GM21526 (cell line): ENCODE results near the gene RBM17.
"Not testable (repeated sequence)": the region's sequence is repeated elsewhere in the genome, so short reads cannot be mapped to it uniquely, and the experiment has no call there.

ENCODE experiments used
- ATAC-seq: cut with Tn5 transposase; IDR thresholded peaks from one replicate; pipeline ENCODE4 v1.9.1; 2021; ENCODE audit warnings: moderate library complexity; ENCODE audit not compliant: unreplicated experiment, low FRiP score

RBM17 gene

GRCh38 chr10:6108631-6109443 lies 20.0 kb downstream of the RBM17 start:
- no peak for ATAC-seq

DNA sequence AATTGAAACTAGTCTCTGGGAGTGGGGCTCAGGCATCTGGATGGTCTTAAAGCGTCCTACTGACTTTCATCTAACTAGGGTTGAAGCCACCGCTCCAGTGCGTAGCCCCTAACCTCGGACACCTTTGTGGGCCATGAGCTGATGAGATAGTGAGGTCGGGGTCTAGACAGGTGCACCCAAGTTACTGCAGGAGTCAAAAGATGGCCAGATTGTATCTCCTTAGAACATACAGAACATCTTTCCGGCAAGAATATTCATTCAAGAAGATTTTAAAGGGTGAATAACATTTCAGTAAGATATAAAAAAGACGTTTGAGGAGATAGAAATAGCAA lies 20.6 kb downstream of the RBM17 start:
- ATAC-seq, result no peak

DNA sequence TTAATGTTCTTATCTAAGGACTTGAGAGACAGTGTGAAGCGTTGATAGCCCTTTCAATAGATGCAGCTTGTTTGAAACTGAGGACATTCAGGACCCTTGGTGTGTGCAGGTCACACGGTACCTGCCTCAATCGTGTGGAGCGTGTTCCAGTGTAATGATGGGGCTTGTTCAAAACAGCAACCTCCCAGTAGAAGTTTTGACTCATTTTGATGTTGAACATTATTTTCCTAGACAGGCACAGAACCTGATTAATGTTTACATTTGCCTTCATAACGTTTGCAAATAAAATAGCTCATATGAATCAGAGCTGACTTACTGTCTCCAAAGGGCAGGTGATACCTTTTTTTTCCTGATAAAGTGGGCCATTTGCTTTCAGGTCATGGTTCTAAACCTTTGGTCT lies 21.3 kb downstream of the RBM17 start:
- no peak for ATAC-seq

DNA sequence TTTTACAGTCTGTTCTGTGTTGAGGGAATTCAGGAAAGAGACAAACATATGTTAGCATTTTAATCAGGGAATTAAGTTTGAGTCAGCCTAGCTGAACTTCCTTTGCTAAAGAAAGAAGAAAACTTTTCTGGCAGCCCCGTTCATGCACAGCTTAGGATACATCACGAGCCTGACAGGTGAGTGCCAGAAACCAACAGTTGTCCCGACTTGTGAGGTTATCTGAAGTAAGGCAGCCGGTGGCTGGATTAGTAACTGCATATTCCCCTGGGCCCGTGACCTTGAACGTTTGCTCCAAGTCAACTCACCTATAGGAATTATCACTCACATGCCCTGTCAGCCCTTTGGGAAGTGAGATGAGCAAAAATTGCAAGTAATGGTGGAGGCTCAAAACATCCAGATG lies 24.1 kb downstream of the RBM17 start:
- ATAC-seq, result no peak

- no peak for ATAC-seq
These were observed 25.5 kb downstream of the RBM17 start for GRCh38 chr10:6114299-6114698.

GRCh38 chr10:6114805-6115341 lies 26.0 kb downstream of the RBM17 start:
- no peak for ATAC-seq

- ATAC-seq, result no peak
These were observed 26.6 kb downstream of the RBM17 start for GRCh38 chr10:6115411-6115810.

DNA sequence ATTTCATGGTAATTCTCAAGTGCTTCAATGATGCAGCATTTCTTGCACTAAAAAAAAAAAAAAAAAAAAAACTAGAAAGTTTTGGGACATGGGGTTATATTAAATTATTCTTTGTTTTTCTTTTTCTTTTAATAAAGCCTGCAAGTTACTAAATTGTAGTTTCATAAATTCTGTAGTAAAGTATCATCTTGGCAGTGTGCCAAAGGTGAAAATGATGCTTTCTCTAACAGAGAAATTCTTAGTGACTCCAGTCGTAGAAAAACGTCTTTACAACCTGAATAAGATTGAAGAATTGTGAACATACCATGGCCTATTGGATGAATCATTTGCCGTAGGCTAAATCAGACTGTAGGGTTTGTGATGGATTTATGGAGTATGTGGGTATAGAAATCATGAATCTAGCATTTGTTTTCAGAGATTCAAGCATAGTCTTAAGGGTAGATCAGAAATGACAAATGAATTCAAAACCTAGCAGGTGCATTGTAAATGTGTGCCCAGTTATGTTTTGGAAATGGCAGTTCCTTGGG lies 27.1 kb downstream of the RBM17 start:
- ATAC-seq, result no peak

- ATAC-seq, result no peak
These were observed 28.0 kb downstream of the RBM17 start for GRCh38 chr10:6116806-6117205.

DNA sequence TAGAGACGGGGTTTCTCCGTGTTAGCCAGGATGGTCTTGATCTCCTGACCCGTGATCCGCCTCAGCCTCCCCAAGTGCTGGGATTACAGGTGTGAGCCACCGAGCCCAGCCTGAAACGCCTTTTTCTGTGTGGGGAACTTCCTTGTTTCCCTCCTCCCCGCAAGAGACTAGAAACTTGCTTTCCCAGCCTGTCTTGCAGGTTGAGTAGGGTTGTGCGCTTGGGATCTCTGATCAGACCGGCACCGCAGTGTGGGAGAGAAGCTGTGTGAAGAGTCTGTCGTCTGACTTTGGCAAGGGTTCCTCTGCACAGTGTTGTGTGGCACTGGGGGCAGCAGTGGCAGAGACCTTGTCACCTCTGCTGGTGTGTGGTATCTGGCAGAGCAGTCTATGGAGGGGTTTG lies 28.9 kb downstream of the RBM17 start:
- no peak for ATAC-seq

DNA sequence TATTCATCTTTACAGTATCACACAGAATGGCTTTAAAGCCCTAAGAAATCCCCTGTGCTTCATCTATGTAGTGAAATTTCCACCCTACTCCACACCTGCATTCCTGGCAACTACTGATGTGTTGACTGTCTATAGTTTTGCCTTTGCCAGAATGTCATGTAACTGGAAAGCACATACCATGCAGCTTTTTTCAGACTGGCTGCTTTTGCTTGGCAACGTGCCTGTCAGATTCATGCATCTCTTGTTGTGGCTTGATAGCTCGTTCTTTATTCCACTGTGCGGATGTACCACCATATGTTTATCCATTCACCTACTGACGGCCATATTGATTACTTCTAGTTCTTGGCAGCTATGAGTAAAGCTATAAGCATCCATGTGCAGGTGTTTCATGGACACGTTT lies 30.6 kb downstream of the RBM17 start:
- no peak for ATAC-seq

- no peak for ATAC-seq
These were observed 31.1 kb downstream of the RBM17 start for GRCh38 chr10:6119962-6120361.

GRCh38 chr10:6120691-6121090 lies 31.9 kb downstream of the RBM17 start:
- no peak for ATAC-seq

GRCh38 chr10:6121146-6121545 lies 32.3 kb downstream of the RBM17 start:
- no peak for ATAC-seq

DNA sequence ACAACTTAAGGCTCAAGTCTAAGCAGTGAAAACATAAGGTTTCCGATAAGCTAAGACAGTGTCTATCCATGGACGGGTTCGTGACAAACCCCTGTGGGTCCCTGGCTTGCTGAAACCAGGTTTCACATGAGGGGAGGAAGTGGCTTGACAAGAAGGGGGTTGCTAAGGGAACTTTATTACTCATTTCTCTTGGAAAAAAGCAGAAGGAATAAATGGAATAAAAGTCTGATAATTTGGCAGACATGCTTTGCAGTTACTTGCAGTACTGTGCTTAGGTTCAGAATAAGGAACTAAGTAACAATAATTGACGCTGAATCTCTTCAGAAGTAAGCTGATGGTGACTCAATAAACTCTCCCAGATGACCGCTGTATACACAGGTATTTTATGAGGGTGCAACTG lies 34.7 kb downstream of the RBM17 start:
- ATAC-seq, result no peak

- ATAC-seq, result no peak
These were observed 35.8 kb downstream of the RBM17 start for GRCh38 chr10:6124666-6125065.

DNA sequence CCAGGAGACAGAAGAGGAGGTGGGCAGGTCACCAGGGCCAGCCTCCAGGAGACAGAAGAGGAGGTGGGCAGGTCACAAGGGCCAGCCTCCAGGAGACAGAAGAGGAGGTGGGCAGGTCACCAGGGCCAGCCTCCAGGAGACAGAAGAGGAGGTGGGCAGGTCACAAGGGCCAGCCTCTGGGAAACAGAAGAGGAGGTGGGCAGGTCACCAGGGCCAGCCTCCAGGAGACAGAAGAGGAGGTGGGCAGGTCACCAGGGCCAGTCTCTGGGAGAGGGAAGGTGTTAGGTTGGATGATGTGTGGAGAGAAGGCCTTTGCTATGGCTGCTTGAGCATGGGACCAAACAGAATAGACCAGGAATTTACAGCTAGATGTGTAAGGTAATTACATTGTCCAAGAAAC lies 38.6 kb downstream of the RBM17 start:
- not testable (repeated sequence) for ATAC-seq

- no peak for ATAC-seq
These were observed 39.3 kb downstream of the RBM17 start for GRCh38 chr10:6128087-6128486.

DNA sequence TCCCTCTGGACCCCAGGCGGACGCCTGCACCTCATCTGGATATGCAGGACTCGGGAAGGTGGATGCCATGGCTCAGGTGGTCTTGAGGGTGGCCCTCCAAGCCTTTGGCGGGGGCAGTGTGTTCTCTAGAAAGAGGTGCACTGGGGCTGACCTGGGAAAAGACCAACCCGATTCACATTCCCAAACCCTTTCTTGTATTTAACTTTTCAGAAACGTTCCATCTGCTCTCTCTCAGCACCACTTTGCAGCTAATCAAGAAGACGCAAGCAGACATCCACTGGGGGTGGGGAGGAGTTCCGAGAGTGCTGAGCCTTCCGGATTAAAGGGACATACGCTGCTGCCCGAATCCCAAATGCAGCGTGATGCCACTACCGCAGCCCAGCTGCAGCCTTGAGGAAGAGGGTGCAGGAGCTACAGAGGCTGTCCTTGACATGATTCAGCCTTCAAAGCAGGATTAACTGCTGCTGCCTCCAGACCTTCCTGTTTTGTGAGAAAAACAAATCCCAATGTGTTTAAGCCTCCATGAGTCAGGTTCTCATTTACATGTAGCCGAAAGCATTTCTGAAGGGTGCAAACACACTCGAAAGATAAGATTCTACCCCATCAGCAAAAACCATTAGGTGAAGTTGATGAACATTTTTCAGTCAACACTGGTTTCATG lies 39.9 kb downstream of the RBM17 start:
- no peak for ATAC-seq

- no peak for ATAC-seq
These were observed 42.1 kb downstream of the RBM17 start for GRCh38 chr10:6130848-6131470.

- no peak for ATAC-seq
These were observed 44.7 kb downstream of the RBM17 start for GRCh38 chr10:6133331-6134098.
